Caki2 (cell line): Measurements from ENCODE around the gene AVPR2. TPM values are rescaled to one million over a fixed set of nuclear protein-coding genes. Genes with fewer than 3 reads are reported as not detected.

Experiments
- DNase-seq: peaks from one replicate; pipeline ENCODE4 v3.0.0-alpha.2; 2015; ENCODE audit warnings: low read depth
- in situ Hi-C: cut with HindIII; loops from 2 replicates; pipeline ENCODE4 v1.10.0; 2016; ENCODE audit warnings: low sequenced_read_pairs, low pct_unique_long_range_greater_than_20kb, mixed read lengths
- total RNA-seq: library from RNA; depleted of rRNA; stranded (reverse); fragments of >200 nt; shearing (Covaris generic); gene quantifications from 2 replicates; pipeline ENCODE4 v1.2.3, GENCODE V29; 2014; ENCODE audit warnings: low replicate concordance; rRNA removed

AVPR2 gene
- 0.09 TPM in 1 of 2 replicates, not detected in the other for total RNA-seq

DNA sequence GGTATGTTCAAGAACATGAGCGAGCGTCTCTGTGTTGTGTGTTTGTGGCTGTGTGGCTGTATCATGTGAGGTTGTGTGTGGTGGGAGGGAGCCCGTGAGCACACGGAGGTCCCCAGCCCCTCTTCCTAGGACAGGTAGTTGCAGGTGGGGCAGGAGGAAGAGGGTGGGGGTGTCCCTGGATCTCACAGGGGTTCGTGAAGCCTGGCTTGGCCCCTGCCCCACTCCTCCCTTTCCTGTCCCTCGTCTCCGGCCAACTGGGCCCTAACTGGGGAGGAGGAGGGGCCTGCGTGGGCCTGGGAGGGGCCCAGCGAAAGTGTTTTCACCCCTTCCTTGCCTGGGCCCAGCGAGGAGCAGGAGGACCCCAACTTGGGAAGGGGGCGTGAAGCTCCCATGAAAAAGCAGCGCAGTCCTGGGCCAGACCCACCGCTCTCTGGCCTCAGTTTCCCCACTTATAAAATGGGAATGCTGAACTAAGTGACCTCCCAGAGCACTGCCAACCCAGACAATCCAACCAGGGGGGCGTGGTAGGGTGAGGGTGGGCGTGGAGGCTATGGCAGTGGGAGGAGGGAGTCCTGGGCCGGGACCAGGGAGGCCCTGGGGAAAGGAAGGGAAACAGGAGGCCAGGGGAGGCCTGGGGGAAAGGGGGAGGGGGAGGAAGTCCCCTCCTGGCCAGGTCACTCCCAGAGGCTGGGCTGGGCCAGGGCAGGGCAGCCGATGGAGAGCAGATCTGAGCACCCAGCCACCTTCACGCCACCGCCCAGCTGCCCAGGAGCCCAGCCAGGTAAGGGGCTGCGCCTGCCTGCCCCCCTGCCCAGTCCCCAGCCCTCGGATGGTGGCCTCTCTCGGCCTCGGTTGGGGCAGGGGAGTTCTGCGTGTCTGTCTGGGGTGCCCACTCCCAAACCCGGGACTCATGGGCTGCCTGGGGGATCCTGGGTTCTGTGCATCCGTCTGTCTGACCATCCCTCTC lies at the start of gene AVPR2:
Gene AVPR2 (plus strand): TSS at position 683 of the 967 bp plus-strand sequence. CDS start 473 bp downstream, outside the sequence.
- no peak for DNase-seq
- in situ Hi-C loops, result no loop called here

DNA sequence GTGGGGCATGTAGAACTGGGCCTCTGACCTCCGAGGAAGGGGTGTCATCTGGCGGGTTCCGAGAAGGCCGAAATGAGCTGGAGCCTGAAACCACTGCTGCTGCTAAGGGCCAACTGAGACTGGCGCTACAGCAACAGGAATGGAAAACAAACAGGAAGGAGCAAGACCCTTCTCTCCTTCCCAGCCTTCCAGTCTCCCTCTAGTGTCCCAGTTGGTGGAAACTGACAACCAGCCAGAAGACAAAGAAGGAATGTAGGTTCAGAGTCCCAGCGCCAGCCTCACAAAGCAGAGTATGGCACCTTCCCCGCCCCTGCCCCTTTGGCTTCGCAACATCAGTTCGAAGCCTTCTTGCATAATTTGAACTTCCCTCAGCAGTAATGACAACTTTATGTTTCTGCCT lies 49.8 kb upstream of the AVPR2 start:
- in situ Hi-C loops, result no loop called here

GRCh38 chrX:153857348-153857903 lies 47.0 kb upstream of the AVPR2 start:
- no peak for DNase-seq
- in situ Hi-C loops, result no loop called here

More for the DNA sequence above, 49.8 kb upstream of the AVPR2 start:
- no peak for DNase-seq

GRCh38 chrX:153861151-153861550 lies 43.3 kb upstream of the AVPR2 start:
- in situ Hi-C loops, result no loop called here

GRCh38 chrX:153861733-153862310 lies 42.7 kb upstream of the AVPR2 start:
- in situ Hi-C loops, result no loop called here
- no peak for DNase-seq

More at GRCh38 chrX:153861151-153861550, 43.3 kb upstream of the AVPR2 start:
- DNase-seq, result no peak

DNA sequence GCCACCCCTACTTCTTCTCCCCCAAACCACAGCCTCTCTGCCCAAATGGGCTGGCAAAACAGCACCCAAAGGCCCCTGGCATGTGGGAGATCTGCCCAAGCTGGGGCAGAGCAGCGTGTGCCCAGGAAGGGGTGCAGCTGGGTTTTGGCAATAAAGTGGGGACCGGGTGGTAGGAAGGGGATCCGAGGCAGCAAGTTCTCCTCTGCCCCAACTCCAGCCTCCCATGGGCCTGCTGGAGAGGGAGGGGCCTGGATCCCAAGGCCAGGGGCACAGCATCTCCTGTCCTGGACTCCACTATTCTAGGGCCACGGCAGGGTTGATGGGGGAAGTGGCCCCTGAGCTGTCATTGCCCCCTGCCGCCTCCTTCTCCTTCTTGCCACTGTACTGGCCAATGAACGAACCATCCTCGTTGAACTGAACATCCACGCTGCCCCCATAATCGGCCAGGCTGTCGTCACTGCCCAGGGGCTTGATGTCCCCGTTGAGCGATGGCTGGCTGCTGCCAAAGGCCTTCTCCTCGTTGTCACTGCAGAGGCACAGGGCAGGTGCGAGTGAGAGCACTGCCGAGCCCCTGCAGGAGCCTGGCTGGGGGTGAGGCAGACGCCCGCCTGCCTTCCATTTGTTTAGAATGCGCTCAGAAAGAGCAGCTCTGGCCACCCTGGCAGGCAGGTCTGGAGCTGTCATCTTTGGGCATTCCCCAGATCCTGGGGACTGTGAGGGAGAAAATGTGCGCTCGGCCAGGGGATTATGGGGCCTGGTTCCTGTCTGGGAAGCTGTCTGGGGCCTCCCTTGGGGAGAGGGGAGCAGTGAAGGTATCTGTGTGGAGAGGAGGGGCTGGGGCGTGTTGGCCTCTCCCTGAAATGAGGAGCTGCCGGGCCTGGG lies 41.9 kb upstream of the AVPR2 start:
- in situ Hi-C loops, result no loop called here
- no peak for DNase-seq

- in situ Hi-C loops, result no loop called here
- DNase-seq, result no peak
These were observed 41.1 kb upstream of the AVPR2 start for GRCh38 chrX:153863251-153863991.

DNA sequence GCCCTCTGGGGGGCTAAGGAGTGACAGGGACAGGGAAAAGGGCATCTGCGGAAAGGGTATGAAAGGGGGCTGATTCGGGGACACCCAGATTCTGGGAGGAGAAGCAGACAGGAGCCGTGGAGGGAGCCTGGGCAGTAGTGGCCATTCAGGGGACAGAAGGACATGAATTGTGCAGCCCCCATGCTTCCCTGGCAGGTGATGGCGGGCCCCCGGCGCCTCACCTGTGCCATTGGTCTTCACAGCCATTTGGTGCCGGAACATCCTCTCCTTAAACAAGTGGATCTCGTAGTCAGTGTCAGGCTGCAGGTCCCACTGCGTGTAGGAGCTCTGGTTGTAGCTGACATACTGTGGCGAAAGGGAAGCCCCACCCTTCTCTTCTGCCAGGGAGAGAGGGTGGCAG lies 40.4 kb upstream of the AVPR2 start:
- DNase-seq, result no peak
- in situ Hi-C loops, result no loop called here

- in situ Hi-C loops, result no loop called here
- no peak for DNase-seq
These were observed 39.7 kb upstream of the AVPR2 start for GRCh38 chrX:153864561-153865320.

DNA sequence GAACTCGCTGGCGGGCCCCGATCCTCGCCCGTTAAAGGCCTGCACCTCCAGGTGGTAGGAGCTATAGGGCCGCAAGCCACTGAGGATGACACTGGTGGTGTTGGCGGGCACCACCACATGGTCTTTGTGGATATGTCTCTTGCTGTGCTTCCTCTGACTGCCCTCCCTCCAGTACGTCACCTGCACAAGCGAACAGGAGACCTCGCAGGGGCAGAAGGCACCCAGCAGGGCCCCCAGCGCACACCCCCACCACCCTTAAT lies 39.2 kb upstream of the AVPR2 start:
- in situ Hi-C loops, result no loop called here
- no peak for DNase-seq

- in situ Hi-C loops, result no loop called here
- no peak for DNase-seq
These were observed 38.8 kb upstream of the AVPR2 start for GRCh38 chrX:153865685-153866084.

GRCh38 chrX:153866302-153867019 lies 38.0 kb upstream of the AVPR2 start:
- in situ Hi-C loops, result no loop called here

GRCh38 chrX:153867139-153867538 lies 37.3 kb upstream of the AVPR2 start:
- in situ Hi-C loops, result no loop called here
- no peak for DNase-seq

More at GRCh38 chrX:153866302-153867019, 38.0 kb upstream of the AVPR2 start:
- no peak for DNase-seq

- DNase-seq, result no peak
These were observed 36.8 kb upstream of the AVPR2 start for GRCh38 chrX:153867671-153868070.

DNA sequence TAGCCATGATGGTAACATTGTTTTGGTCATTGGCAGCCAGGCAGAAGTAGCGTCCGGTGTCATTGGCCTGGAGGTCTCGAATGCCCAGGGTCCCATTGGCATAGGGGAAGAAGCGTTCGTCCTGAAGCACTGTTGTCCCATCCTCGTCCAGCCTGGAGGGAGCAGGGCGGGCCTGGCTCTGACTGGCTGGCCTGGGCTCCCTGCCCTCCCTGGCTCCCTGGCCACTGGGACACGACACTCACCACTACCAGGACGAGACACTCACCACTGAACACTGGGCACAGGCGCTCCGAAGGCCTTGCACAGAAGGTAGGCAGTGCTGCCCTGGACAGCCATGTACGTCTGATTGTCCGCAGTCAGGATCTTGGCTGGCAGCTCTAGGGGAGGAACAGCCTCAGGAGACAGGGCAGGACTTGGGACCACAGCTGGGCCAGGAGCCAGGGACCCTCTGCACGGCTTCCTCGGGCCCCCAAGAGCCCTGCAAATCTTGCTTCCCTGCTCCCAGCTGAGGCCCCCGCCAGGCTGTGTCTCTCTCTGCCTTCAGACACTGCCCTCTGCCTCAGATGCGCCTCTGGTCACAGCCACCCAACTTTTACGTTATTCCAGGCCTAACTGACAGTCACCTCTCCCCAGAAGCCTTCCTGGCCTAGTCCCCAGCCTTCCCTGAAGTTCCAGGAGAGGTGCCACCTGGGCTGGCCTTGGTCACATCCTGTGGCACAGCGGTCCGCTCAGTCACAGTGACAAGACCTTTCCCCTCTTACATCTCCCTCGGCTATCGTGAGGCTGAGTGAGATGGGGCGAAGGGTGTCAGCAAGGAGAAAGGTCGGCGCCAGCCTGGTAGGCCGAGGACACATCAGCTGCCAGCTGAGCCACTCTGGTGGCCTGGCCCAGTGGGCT lies 35.6 kb upstream of the AVPR2 start:
- no peak for DNase-seq
- in situ Hi-C loops, result no loop called here

More at GRCh38 chrX:153867671-153868070, 36.8 kb upstream of the AVPR2 start:
- in situ Hi-C loops, result no loop called here
